HL-60/S4 treated with phorbol 12-myristate 13-acetate at 8.2 ng/mL for 4 days and 3 days (cell line): ENCODE measurements around the gene SYT15.
"Not testable (repeated sequence)": the region's sequence is repeated elsewhere in the genome, so short reads cannot be mapped to it uniquely, and the experiment has no call there.

Experiments
- in situ Hi-C: fragments of 300-500 bp; cut with MboI; formaldehyde crosslinking; loops from 2 replicates; pipeline ENCODE4 v1.15.0; 2022; ENCODE audit warnings: low sequenced_read_pairs

Gene SYT15

DNA sequence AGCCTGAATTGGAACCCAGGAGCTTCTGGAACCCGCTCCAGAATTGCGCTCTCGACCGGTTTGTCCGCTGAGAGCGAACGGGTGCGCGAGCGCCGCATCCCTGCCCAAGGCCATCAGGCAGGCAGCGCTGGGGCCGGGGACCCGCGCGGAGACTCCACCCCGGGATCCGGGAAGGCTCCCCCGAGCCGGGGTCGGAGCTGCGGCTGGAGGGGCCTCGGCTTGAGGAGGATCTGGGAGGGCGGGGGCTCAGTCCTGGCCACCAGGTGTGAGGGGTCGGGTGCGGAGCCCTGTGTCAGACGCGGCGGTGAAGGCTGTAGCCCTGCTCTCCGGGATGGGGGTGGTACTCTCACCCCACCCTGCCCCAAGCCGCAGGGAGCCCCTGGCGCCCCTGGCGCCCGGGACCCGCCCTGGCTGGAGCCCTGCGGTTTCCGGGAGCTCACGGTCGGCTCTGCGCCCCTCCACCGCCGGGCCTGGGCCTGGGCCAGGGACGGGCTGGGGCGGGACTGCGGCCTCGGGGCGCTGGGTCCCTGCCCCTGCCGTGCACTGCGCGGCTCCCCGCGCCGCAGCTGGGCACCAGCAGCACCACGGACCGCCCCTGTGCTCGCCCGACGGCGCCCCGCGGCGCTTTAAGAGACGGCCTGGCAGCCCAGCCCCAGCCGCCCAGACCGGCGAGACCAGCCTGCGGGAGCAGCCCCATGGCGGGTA is at the start of gene SYT15:
SYT15 (plus strand) TSS at position 655 of the 705 bp plus-strand sequence; CDS start at position 696, 41 bp downstream.
- in situ Hi-C loops: not testable (repeated sequence)

DNA sequence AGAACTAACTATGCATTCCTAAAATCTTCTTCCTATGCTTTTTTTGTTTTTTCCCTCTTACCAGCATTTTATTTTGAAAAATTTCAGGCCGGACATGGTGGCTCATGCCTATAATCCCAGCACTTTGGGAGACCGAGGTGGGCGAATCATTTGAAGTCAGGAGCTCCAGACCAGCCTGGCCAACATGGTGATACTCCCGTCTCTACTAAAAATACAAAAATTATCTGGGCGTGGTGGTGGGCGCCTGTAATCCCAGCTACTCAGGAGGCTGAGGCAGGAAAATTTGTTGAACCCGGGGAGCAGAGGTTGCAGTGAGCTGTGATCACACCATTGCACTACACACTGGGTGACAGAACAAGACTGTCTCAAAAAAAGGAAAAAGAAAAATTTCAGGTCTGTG is 49.2 kb upstream of the SYT15 start:
- in situ Hi-C loops: not testable (repeated sequence)

DNA sequence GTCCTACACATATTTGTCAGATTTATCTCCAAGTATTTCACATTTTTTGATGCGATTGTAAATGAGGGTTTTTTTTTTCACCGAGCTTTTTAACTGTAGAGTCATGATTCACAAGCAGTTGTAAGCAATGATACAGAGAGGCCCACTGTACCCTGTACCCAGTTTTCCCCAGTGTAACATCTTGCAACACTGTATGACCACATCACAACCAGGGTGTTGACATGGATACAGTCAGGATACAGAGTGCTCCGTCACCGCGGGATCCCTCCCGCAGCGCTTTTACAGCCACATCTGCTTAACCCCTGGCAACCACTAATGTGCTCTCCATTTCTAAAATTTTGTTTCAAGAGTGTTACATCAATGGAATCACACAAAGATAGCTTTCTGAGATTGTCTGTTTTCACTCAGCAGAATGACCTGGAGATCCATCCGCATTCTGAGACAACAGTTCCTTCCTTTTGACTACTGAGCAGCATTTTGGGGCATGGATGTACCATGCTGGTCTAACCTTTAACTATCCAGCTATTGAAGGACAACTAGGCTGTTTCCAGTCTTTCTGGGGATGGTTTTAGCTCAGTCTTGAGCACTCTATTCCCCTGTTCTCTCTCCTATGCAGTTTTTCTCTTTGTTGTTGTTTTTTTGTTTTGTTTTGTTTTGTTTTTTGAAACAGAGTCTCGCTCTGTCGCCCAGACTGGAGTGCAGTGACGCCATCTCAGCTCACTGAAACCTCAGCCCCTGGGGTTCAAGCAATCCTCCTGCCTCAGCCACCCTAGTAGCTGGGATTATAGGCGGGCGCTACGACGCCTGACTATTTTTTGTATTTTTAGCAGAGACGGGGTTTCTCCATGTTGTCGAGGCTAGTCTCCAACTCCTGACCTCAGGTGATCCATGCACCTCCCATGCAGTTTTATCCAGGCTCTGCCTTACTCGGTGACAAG is 48.4 kb upstream of the SYT15 start:
- in situ Hi-C loops: no loop called here

- in situ Hi-C loops: not testable (repeated sequence)
These were observed 46.7 kb upstream of the SYT15 start for GRCh38 chr10:46532256-46532655.

DNA sequence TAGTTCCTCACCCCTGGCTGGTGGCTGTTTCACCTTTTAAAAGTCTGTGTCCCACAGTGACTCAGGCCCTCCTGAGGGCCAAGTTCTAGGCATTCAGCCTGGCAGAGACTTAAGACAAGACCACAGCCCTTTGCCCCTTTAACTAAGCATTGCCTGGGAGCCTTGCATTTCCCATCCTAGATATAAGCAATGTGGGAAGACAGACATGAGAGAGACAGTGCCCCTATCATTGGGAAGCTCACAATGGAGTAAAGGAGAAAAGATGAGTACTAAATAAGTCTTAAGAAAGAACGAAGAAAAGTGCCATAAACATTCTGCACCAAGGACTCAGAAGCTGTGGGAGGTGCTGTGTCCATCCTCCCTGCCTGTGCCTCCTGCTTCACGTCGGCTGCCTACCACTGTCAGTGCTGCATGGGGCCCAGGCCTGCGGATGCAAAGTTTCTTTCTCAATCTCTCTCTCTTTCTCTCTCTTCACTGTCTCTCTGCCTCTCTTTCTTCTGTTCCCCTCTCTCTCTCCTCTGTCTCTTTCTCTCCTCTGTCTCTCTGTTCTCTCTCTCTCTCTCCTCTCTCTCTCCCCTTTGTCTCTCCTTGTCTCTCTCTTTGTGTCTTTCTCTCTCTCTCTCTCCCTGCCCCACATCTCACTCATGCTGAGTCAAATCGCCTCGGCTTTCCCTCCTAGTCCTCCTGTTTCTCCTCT is 44.0 kb upstream of the SYT15 start:
- in situ Hi-C loops: no loop called here

DNA sequence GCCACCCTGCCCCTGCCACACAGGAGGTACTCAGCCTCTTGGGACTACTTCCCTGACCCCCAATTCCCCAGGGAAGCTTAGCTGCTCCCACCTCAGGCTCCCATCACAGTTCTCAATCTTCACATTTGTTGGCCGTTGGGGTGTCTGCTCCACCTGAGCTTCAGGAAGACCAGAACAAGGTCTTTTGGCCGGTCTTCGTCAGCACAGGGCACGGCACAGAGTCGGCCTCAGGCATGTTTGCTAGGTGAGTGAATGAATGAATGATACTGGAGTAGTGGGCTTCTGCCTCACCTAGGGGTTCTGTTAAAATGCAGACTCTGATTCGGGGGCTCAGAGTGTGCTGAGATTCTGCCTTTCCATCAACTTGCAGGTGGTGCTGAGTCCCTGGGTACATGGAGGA is 42.8 kb upstream of the SYT15 start:
- in situ Hi-C loops: no loop called here

- in situ Hi-C loops: no loop called here
These were observed 42.1 kb upstream of the SYT15 start for GRCh38 chr10:46536781-46537180.

DNA sequence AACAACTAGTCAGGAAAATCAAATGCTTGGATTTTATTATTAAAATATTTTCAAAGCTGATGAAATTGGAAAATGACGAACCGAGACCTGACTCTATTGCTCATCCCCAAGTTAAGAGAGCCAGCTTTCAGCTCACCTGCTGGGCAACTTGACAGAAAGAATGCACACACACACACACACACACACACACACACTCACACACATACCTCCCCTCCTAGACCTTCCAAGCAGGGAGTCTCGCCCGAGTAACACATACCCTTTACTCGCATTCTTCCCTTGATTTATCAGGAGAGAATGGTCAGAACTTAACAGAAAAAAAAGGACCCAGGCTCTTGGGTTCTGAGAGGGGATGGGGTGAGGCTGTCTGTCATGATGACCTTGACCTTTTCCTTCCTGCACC is 41.6 kb upstream of the SYT15 start:
- in situ Hi-C loops: no loop called here

GRCh38 chr10:46538155-46538554 is 40.8 kb upstream of the SYT15 start:
- in situ Hi-C loops: no loop called here

DNA sequence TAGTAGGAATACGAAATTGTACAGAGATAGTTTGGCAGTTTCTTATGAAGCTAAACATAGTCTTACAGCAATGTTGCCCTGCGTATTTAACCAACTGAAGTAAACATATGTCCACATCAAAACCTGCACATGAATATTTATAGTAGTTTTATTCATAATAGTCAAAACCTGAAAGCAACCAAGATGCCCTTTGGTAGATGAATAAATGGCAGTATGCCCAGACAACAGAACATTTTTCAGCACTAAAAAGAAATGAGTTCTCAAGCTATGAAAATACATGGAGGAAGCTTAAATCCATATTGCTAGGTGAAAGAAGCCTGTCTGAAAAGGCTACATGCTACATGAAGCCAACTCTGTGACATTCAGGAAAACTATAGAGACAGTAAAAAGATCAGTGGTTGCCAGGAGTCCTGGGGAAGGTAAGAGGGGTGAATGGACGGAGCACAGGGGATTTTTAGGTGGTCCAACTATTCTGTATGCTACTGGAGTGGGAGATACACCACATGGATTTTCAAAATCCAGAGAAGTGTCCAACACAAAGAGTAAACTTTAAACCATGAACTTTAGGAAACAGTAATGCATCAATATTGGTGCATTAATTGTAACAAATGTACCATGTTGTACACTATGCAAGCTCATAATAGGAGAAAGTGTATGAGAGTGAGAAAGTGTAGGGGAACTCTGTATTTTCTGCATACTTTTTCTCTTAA is 40.1 kb upstream of the SYT15 start:
- in situ Hi-C loops: no loop called here

DNA sequence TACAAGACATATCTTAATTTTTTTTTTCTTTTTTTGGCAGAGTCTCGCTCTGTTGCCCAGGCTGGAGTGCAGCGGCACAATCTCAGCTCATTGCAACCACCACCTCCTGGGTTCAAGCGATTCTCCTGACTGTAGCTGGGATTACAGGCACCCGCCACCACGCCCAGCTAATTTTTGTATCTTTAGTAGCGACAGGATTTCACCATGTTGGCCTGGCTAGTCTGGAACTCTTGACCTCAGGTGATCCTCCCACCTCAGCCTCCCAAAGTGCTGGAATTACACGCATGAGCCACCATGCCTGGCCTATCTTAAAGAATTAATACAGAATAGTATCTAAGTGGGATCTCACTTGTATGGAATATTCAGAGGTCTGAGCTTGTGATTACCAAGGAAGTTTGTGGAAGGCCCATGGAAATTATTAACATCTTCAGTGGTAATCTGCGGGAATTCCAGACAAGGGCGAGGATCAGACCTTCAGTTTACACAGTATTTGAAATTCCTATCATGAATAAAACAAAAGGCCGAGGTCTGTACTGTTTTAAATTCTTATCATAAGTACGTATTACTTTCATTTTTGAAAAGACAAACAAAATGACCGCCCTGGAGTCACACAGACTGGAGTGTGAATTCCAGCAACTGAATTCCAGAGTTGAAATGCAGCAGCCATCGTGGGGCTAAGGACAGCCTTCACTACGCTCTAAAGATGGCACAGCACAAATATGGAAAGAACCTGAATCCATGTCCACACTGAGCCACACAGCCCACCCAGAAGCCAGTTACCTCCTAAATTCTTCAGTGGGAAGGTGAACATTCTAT is 39.1 kb upstream of the SYT15 start:
- in situ Hi-C loops: no loop called here

DNA sequence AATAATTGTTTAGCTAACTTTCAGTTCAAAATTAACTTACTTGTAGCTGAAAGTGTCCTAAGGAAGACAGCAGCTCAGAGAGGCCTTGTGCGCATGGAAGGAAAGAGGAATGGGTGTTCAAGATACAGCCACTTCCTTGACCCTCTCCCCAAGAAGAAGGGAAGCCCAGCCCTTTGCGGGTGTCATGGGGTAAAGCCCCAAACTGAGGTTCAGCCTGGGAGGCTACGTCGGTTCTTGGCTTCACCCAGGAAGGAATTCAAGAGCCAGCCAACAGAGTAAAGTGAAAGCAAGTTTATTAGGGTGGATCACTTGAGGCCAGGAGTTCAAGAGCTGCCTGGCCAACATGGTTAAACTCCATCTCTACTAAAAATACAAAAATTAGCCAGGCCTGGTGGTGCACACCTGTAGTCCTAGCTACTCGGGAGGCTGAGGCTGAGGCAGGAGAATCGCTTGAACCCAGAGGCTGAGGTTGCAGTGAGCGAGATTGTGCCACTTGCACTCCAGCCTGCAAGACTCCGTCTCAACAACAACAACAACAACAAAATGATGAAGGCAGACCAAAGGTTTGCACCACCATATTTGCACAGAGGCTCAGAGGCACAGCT is 38.4 kb upstream of the SYT15 start:
- in situ Hi-C loops: no loop called here

- in situ Hi-C loops: no loop called here
These were observed 37.8 kb upstream of the SYT15 start for GRCh38 chr10:46541017-46541661.

- in situ Hi-C loops: no loop called here
These were observed 37.0 kb upstream of the SYT15 start for GRCh38 chr10:46541735-46542566.

GRCh38 chr10:46542567-46543465 is 36.1 kb upstream of the SYT15 start:
- in situ Hi-C loops: no loop called here

- in situ Hi-C loops: no loop called here
These were observed 35.2 kb upstream of the SYT15 start for GRCh38 chr10:46543466-46544377.
